CD4-positive, alpha-beta T cell treated with Interferon alpha-2 for 1 hour (primary cell): ENCODE results near the gene IL17D.

Source experiments
- DNase-seq, 2 donors: peaks; one replicate each; pipeline ENCODE4 v3.0.0-alpha.2; 2020 to 2022

The IL17D gene

GRCh38 chr13:20691616-20692015, 11.9 kb upstream of the IL17D start:
- DNase-seq = no peak

GRCh38 chr13:20696073-20696472, 7.4 kb upstream of the IL17D start:
- DNase-seq = no peak

- no peak for DNase-seq
These were observed 3.8 kb upstream of the IL17D start for GRCh38 chr13:20699715-20700114.

- DNase-seq = no peak
These were observed 3.2 kb upstream of the IL17D start for GRCh38 chr13:20700288-20700687.

- no peak for DNase-seq
These were observed 2.0 kb upstream of the IL17D start for GRCh38 chr13:20701461-20701860.

GRCh38 chr13:20702530-20702914, 977 bp upstream of the IL17D start:
- DNase-seq = no peak

- DNase-seq = peak; percentile 81 to 86
These were observed 420 bp downstream of the IL17D start for GRCh38 chr13:20703780-20704458.

- DNase-seq = no peak
These were observed 1.1 kb downstream of the IL17D start for GRCh38 chr13:20704459-20705069.

- DNase-seq = no peak
These were observed 3.2 kb downstream of the IL17D start for GRCh38 chr13:20706661-20707060.

- no peak for DNase-seq
These were observed 4.7 kb downstream of the IL17D start for GRCh38 chr13:20708216-20708615.

GRCh38 chr13:20709369-20709768, 5.9 kb downstream of the IL17D start:
- DNase-seq = no peak

GRCh38 chr13:20709782-20710181, 6.3 kb downstream of the IL17D start:
- no peak for DNase-seq

- DNase-seq = no peak
These were observed 8.0 kb downstream of the IL17D start for GRCh38 chr13:20711301-20712044.

GRCh38 chr13:20713014-20713376, 9.5 kb downstream of the IL17D start:
- no peak for DNase-seq

- no peak for DNase-seq
These were observed 10.3 kb downstream of the IL17D start for GRCh38 chr13:20713751-20714150.

GRCh38 chr13:20714161-20714560, 10.7 kb downstream of the IL17D start:
- no peak for DNase-seq

- DNase-seq = no peak
These were observed 11.2 kb downstream of the IL17D start for GRCh38 chr13:20714563-20715329.

- no peak for DNase-seq
These were observed 11.8 kb downstream of the IL17D start for GRCh38 chr13:20715330-20715712.

GRCh38 chr13:20716951-20717350, 13.5 kb downstream of the IL17D start:
- no peak for DNase-seq

- no peak for DNase-seq
These were observed 14.4 kb downstream of the IL17D start for GRCh38 chr13:20717581-20718542.

- DNase-seq = no peak
These were observed 15.6 kb downstream of the IL17D start for GRCh38 chr13:20718958-20719566.

- DNase-seq = no peak
These were observed 16.3 kb downstream of the IL17D start for GRCh38 chr13:20719783-20720182.
